PC-3 (cell line): ENCODE data around the gene IGFBPL1.

Source experiments
- CTCF ChIP-seq: fragments of 300-600 bp; sonication (generic); conservative IDR thresholded peaks from 2 replicates; pipeline ENCODE4 v1.5.1; 2017; ENCODE audit warnings: antibody characterized with exemption, low read depth, mild to moderate bottlenecking, low read length
- EZH2 ChIP-seq: fragments of 300-600 bp; sonication (generic); IDR thresholded peaks from one replicate; pipeline ENCODE4 v1.6.1; 2017; ENCODE audit warnings: antibody characterized with exemption, mild to moderate bottlenecking, low read length; ENCODE audit not compliant: unreplicated experiment
- EZH2phosphoT487 ChIP-seq: fragments of 300-600 bp; sonication (generic); IDR thresholded peaks from 2 replicates; pipeline ENCODE4 v1.6.1; 2018; ENCODE audit warnings: mild to moderate bottlenecking, antibody characterized with exemption, low read length, borderline replicate concordance

GRCh38 chr9:38375572-38375963, 48.7 kb downstream of the IGFBPL1 start:
- TF ChIP-seq CTCF = no peak
- TF ChIP-seq EZH2 = no peak
- TF ChIP-seq EZH2phosphoT487 = no peak
